Endothelial cell of umbilical vein (primary cell): ENCODE data around the gene SLC30A2. TPM values are rescaled to one million over a fixed set of nuclear protein-coding genes. Genes with fewer than 3 reads are reported as not detected.

Source experiments
- BruUV-seq: library from RNA; stranded (reverse); fragments of 400-500 nt; replicated peaks from 2 replicates; lab custom pipeline; 2021; lab: Mats Ljungman, UMichigan
- CTCF ChIA-PET: fragments of 300-600, 350-600 bp; sonication (Branson Sonifier 250); formaldehyde crosslinking; loops from one replicate; lab custom pipeline; 2021; ENCODE audit warnings: antibody characterized with exemption, inconsistent platforms; lab: Charles Lee
- POLR2A ChIA-PET: fragments of 300-600, 350-600 bp; sonication (Branson Sonifier 250); formaldehyde crosslinking; loops from one replicate; lab custom pipeline; 2021; ENCODE audit warnings: antibody characterized with exemption, inconsistent platforms; lab: Charles Lee
- DNase-seq: peaks from one replicate; pipeline ENCODE4 v3.0.0-alpha.2; 2011; ENCODE audit warnings: low read depth, low spot score
- FAIRE-seq: peaks from 2 replicates; lab custom pipeline; 2011; peaks lifted over from hg19 to GRCh38; lab: Jason Lieb, UNC
- H2AFZ ChIP-seq: 2 replicates; pipeline ENCODE4 v1.6.0; 2012; ENCODE audit warnings: low read depth, low read length, control low read depth, inconsistent platforms
- H3K27ac ChIP-seq: 2 replicates; pipeline ENCODE4 v1.5.1; 2011; ENCODE audit warnings: low read depth, mild to moderate bottlenecking, control low read depth, low read length, moderate library complexity; ENCODE audit not compliant: insufficient read depth
- H3K27me3 ChIP-seq, 2 experiments: 2 replicates each; pipeline versions ENCODE4 v1.6.0 to v1.6.1; 2011; ENCODE audit warnings: low read length in 2 of 2, mixed read lengths in 1 of 2; ENCODE audit not compliant: control insufficient read depth in 2 of 2, insufficient read depth in 2 of 2
- H3K36me3 ChIP-seq, 2 experiments: 2 replicates in 1 of 2; 3 replicates in 1 of 2; pipeline ENCODE4 v1.5.1; 2011; ENCODE audit warnings: low read length in 2 of 2, mild to moderate bottlenecking in 1 of 2, moderate library complexity in 1 of 2; ENCODE audit not compliant: control insufficient read depth in 2 of 2, insufficient read depth in 2 of 2; ENCODE audit errors: extremely low read depth in 1 of 2
- H3K4me1 ChIP-seq: 3 replicates; pipeline ENCODE4 v1.5.1; 2011; ENCODE audit warnings: mild to moderate bottlenecking, low read length; ENCODE audit not compliant: control insufficient read depth, insufficient read depth; ENCODE audit errors: extremely low read depth
- H3K4me2 ChIP-seq: 2 replicates; pipeline ENCODE4 v1.6.1; 2011; ENCODE audit warnings: low read length, control low read depth, mixed read lengths; ENCODE audit not compliant: insufficient read depth
- H3K4me3 ChIP-seq, 3 experiments: fragments of 200-600 bp in 1 of 3; sonication (generic), shearing (Covaris generic) in 1 of 3; replicated peaks in 1 of 3; 2 replicates each; pipeline ENCODE4 v1.5.1; 2011 to 2016; ENCODE audit warnings: control low read depth in 3 of 3, low read length in 3 of 3, mild to moderate bottlenecking in 2 of 3, inconsistent platforms in 1 of 3, low read depth in 1 of 3, moderate library complexity in 1 of 3; ENCODE audit not compliant: insufficient read depth in 1 of 3
- H3K79me2 ChIP-seq: 2 replicates; pipeline ENCODE4 v1.6.0; 2012; ENCODE audit warnings: low read length, inconsistent platforms; ENCODE audit not compliant: control insufficient read depth, insufficient read depth
- H3K9ac ChIP-seq: replicated peaks from 2 replicates; pipeline ENCODE3; 2011; ENCODE audit warnings: low read length, control low read depth; ENCODE audit not compliant: insufficient read depth; ENCODE audit errors: extremely low read depth
- H3K9me1 ChIP-seq: replicated peaks from 3 replicates; pipeline ENCODE4 v1.6.0; 2011; ENCODE audit warnings: mild to moderate bottlenecking, low read length; ENCODE audit not compliant: control insufficient read depth, insufficient read depth; ENCODE audit errors: extremely low read depth
- H3K9me3 ChIP-seq: replicated peaks from 2 replicates; pipeline ENCODE4 v1.5.1; 2012; ENCODE audit warnings: low read length, inconsistent platforms; ENCODE audit not compliant: control insufficient read depth, insufficient read depth
- H4K20me1 ChIP-seq: replicated peaks from 2 replicates; pipeline ENCODE3; 2011; ENCODE audit warnings: mild to moderate bottlenecking, low read length; ENCODE audit not compliant: control insufficient read depth, insufficient read depth; ENCODE audit errors: extremely low read depth
- CTCF ChIP-seq, 2 donors: IDR thresholded peaks; 1 replicate in 1 of 2; 2 replicates in 1 of 2; pipeline ENCODE4 v1.5.1; 2011; ENCODE audit warnings: low read length in 2 of 2, mild to moderate bottlenecking in 2 of 2, moderate library complexity in 2 of 2, control low read depth in 1 of 2, inconsistent platforms in 1 of 2, low read depth in 1 of 2; ENCODE audit not compliant: insufficient read depth in 1 of 2; ENCODE audit errors: extremely low read depth in 1 of 2
- EZH2 ChIP-seq: IDR thresholded peaks from 2 replicates; pipeline ENCODE4 v1.6.1; 2012; ENCODE audit warnings: borderline replicate concordance, low read depth, mild to moderate bottlenecking, moderate library complexity, low read length, inconsistent platforms; ENCODE audit not compliant: severe bottlenecking
- FOS ChIP-seq: IDR thresholded peaks from 2 replicates; pipeline ENCODE4 v1.6.1; 2011; ENCODE audit warnings: mild to moderate bottlenecking, low read length, moderate library complexity, borderline replicate concordance; ENCODE audit not compliant: insufficient read depth
- GATA2 ChIP-seq: IDR thresholded peaks from 2 replicates; pipeline ENCODE4 v1.7.0; 2011; ENCODE audit warnings: low read depth, mild to moderate bottlenecking, moderate library complexity, mixed read lengths, low read length; ENCODE audit not compliant: insufficient read length, insufficient read depth
- JUN ChIP-seq: IDR thresholded peaks from 2 replicates; pipeline ENCODE4 v1.6.1; 2011; ENCODE audit warnings: borderline replicate concordance, low read depth; ENCODE audit not compliant: insufficient read length, insufficient read depth
- MAX ChIP-seq: IDR thresholded peaks from 2 replicates; pipeline ENCODE4 v1.6.1; 2011; ENCODE audit not compliant: insufficient read depth, insufficient read length
- MYC ChIP-seq: IDR thresholded peaks from one replicate; pipeline ENCODE4 v1.6.1; 2011; ENCODE audit warnings: mild to moderate bottlenecking, low read depth, low read length
- POLR2A ChIP-seq: IDR thresholded peaks from 2 replicates; pipeline ENCODE4 v1.6.1; 2012; ENCODE audit warnings: low read depth, mild to moderate bottlenecking, control low read depth, low read length
- POLR2AphosphoS5 ChIP-seq: IDR thresholded peaks from 2 replicates; pipeline ENCODE4 v1.6.1; 2012; ENCODE audit warnings: low read depth, mild to moderate bottlenecking, control low read depth, low read length, moderate library complexity; ENCODE audit not compliant: insufficient read depth
- dilution Hi-C: fragments of 300-500 bp; cut with MboI; formaldehyde crosslinking; loops from one replicate; pipeline ENCODE4 v1.15.0; 2019; ENCODE audit warnings: low sequenced_read_pairs; ENCODE audit not compliant: extremely low pct_ligation_motif_present
- intact Hi-C: fragments of 100-400 bp; cut with micrococcal nuclease; formaldehyde crosslinking; loops from one replicate; pipeline ENCODE4 v1.10.0; 2022
- polyA plus RNA-seq, 4 experiments: library from polyadenylated mRNA; depleted of rRNA in 3 of 4; stranded (reverse) in 3 of 4; unstranded in 1 of 4; fragments of >200 nt; gene quantifications; 2 replicates each; pipeline versions ENCODE4 v1.2.1 to v1.2.3, GENCODE V29; 2011 to 2012; ENCODE audit warnings: missing spikeins in 1 of 4
- total RNA-seq: library from RNA; stranded (reverse); gene quantifications from 2 replicates; pipeline ENCODE4 v1.2.3, GENCODE V29; 2021

SLC30A2 gene
- total and polyA plus RNA-seq, 2 donors (not counting 3 experiments of a cell fraction or from before 2014, with no cell fraction given), result not detected

- H3K9ac ChIP-seq, result no peak overlapping the region
- no peak overlapping the region for H3K27ac ChIP-seq
- intact Hi-C loops (no loop called here), dilution Hi-C loops (no loop called here)
- CTCF ChIA-PET, result interaction anchor here (1.0 to 1.3 kb wide), 3 partner anchors 9 to 242 kb away, joined by 3 to 5 read pairs (median 3); no protein-coding TSS in a partner anchor
- H3K9me3 ChIP-seq, result no peaks in the 10 kb centered on the region
- DNase-seq, result no peak
- FAIRE-seq, result no peak
- no peaks in the 10 kb centered on the region for H3K36me3 ChIP-seq
- POLR2A ChIA-PET, result no interaction called here
- no peaks in the 10 kb centered on the region for H3K79me2 ChIP-seq
- H3K4me2 ChIP-seq, result no peak overlapping the region
- H4K20me1 ChIP-seq, result no peaks in the 10 kb centered on the region
- H3K9me1 ChIP-seq, result no peaks in the 10 kb centered on the region
- H2AFZ ChIP-seq, result no peak overlapping the region
- H3K27me3 ChIP-seq, result peaks cover 0 to 5% of the 10 kb centered on the region in 2 experiments
- no peaks in the 10 kb centered on the region for H3K4me1 ChIP-seq
- no TSS peak for BruUV-seq
- TF ChIP-seq CTCF (IDR thresholded peaks at IDR 0.05; ENCODE audit: extremely low read depth in 1 of 2, insufficient read depth in 1 of 2, low read depth in 1 of 2, low read length in 2 of 2) (no peak), POLR2AphosphoS5 (no peak), JUN (no peak), FOS (no peak), MAX (no peak), MYC (no peak), GATA2 (no peak), POLR2A (no peak), EZH2 (no peak)
- H3K4me3 ChIP-seq, result no peak overlapping the region
Observed at GRCh38 chr1:26079960-26080814, 34.3 kb upstream of the SLC30A2 start.
